Body of pancreas (tissue), 4 donors: ENCODE data around the gene FOXO3. TPM values are rescaled to one million over a fixed set of nuclear protein-coding genes. Genes with fewer than 3 reads are reported as not detected.

ENCODE experiments used
- ATAC-seq: fragments of 150-250 bp; one replicate; pipeline ENCODE4 v1.9.1; 2016
- DNase-seq, 4 donors: peaks; one replicate each; pipeline ENCODE4 v3.0.0-alpha.2; 2019
- H3K27ac ChIP-seq, 4 donors: fragments of 200-600 bp; sonication (generic); 1 replicate in 3 of 4; 2 replicates in 1 of 4; pipeline versions ENCODE4 v1.5.1 to v1.6.1; 2016 to 2019; ENCODE audit warnings: mild to moderate bottlenecking in 1 of 4, mixed read lengths in 1 of 4, moderate library complexity in 1 of 4
- H3K27me3 ChIP-seq, 2 donors: fragments of 200-600 bp; sonication (generic); one replicate each; pipeline ENCODE4 v1.6.0; 2016; ENCODE audit warnings: mild to moderate bottlenecking in 1 of 2
- H3K36me3 ChIP-seq, 2 donors: fragments of 200-600 bp; sonication (generic); replicated peaks in 1 of 2; 2 replicates each; pipeline ENCODE4 v1.5.1; 2016; ENCODE audit warnings: low read depth in 2 of 2; ENCODE audit not compliant: insufficient read depth in 1 of 2
- H3K4me1 ChIP-seq: fragments of 200-600 bp; sonication (generic); one replicate; pipeline ENCODE4 v1.6.0; 2016
- H3K4me3 ChIP-seq, 2 donors: fragments of 200-600 bp; sonication (generic); 1 replicate in 1 of 2; 2 replicates in 1 of 2; pipeline ENCODE4 v1.5.1; 2016 to 2019
- H3K9me3 ChIP-seq, 3 donors: fragments of 200-600 bp; sonication (generic); 1 replicate in 2 of 3; 2 replicates in 1 of 3; pipeline ENCODE4 v1.5.1; 2016
- CTCF ChIP-seq, 7 experiments: fragments of 450-650 bp in 4 of 7; fragments of 200-600 bp in 3 of 7; sonication (generic) in 3 of 7; IDR thresholded peaks; one replicate each; pipeline ENCODE4 v1.5.1; 2016 to 2019; ENCODE audit warnings: antibody characterized with exemption in 7 of 7
- POLR2A ChIP-seq, 3 donors: fragments of 450-650 bp; IDR thresholded peaks; one replicate each; pipeline ENCODE4 v1.6.1; 2016; ENCODE audit warnings: antibody characterized with exemption in 3 of 3, mild to moderate bottlenecking in 2 of 3
- WGBS, 2 donors: methylation state at CpG; one replicate each; pipeline ENCODE4 v1.1.5; 2017; 5-methylcytosine and 5-hydroxymethylcytosine counted together
- intact Hi-C: fragments of 100-400 bp; cut with DNase I; formaldehyde crosslinking; loops from one replicate; pipeline ENCODE4 v1.15.1; 2023
- total RNA-seq, 2 donors: library from RNA; depleted of rRNA; stranded (reverse); fragments of >200 nt; gene quantifications; one replicate each; pipeline ENCODE4 v1.1.0, GENCODE V29; 2016

Gene FOXO3
- total RNA-seq, 2 donors from 2014 or later, result 62.8 to 69.5 TPM

- Histone ChIP-seq H3K4me3 (no peak overlapping the region), H3K36me3 (no peaks in the 10 kb centered on the region), H3K4me1 (peaks cover 70% of the 10 kb centered on the region), H3K27ac (no peak overlapping the region), H3K27me3 (no peaks in the 10 kb centered on the region), H3K9me3 (no peaks in the 10 kb centered on the region)
- DNase-seq (no peak), ATAC-seq (no peak)
- intact Hi-C loops, result no loop called here
- TF ChIP-seq POLR2A (IDR thresholded peaks at IDR 0.05) (no peak), CTCF (IDR thresholded peaks at IDR 0.05) (no peak)
Observed at GRCh38 chr6:108612852-108613251, 52.1 kb downstream of the FOXO3 start.

GRCh38 chr6:108616544-108616943, 55.8 kb downstream of the FOXO3 start:
- 65 to 72% methylated on average over 3 of the region's 3 CpGs for WGBS, 2 donors
- Histone ChIP-seq H3K4me3 (no peak overlapping the region), H3K4me1 (peaks cover 74% of the 10 kb centered on the region), H3K9me3 (no peaks in the 10 kb centered on the region), H3K27me3 (no peaks in the 10 kb centered on the region), H3K27ac (peak overlapping the region in 1 of 4 donors; percentile 14), H3K36me3 (no peaks in the 10 kb centered on the region)
- DNase-seq (no peak), ATAC-seq (no peak)
- intact Hi-C loops, result no loop called here
- TF ChIP-seq CTCF (IDR thresholded peaks at IDR 0.05) (no peak), POLR2A (IDR thresholded peaks at IDR 0.05) (no peak)

GRCh38 chr6:108616973-108617372, 56.3 kb downstream of the FOXO3 start:
- intact Hi-C loops, result no loop called here
- no peak for TF ChIP-seq POLR2A (IDR thresholded peaks at IDR 0.05)
- Histone ChIP-seq H3K4me1 (peaks cover 78% of the 10 kb centered on the region), H3K27me3 (no peaks in the 10 kb centered on the region), H3K9me3 (no peaks in the 10 kb centered on the region), H3K27ac (peak overlapping the region in 1 of 4 donors; percentile 14), H3K4me3 (no peak overlapping the region), H3K36me3 (no peaks in the 10 kb centered on the region)
- DNase-seq (no peak), ATAC-seq (no peak)

- TF ChIP-seq POLR2A (IDR thresholded peaks at IDR 0.05) (no peak), CTCF (IDR thresholded peaks at IDR 0.05) (no peak)
- no peak for ATAC-seq
- no peaks in the 10 kb centered on the region for H3K36me3 ChIP-seq
- H3K4me1 ChIP-seq, result peaks cover 94% of the 10 kb centered on the region
- no peaks in the 10 kb centered on the region for H3K27me3 ChIP-seq
- H3K9me3 ChIP-seq, result no peaks in the 10 kb centered on the region
- WGBS, 2 donors, result 71 to 79% methylated on average over 3 of the region's 3 CpGs
- no peak for DNase-seq
- H3K27ac ChIP-seq, result no peak overlapping the region
- intact Hi-C loops, result no loop called here
- no peak overlapping the region for H3K4me3 ChIP-seq
Observed at GRCh38 chr6:108618623-108619152, 58.0 kb downstream of the FOXO3 start.

GRCh38 chr6:108619431-108620197, 58.9 kb downstream of the FOXO3 start:
- Histone ChIP-seq H3K27me3 (no peaks in the 10 kb centered on the region), H3K27ac (no peak overlapping the region), H3K36me3 (no peaks in the 10 kb centered on the region), H3K9me3 (no peaks in the 10 kb centered on the region), H3K4me1 (peaks cover 91% of the 10 kb centered on the region), H3K4me3 (no peak overlapping the region)
- WGBS, 2 donors, result 78 to 80% methylated on average over 2 of the region's 2 CpGs
- DNase-seq (no peak), ATAC-seq (no peak)
- TF ChIP-seq POLR2A (IDR thresholded peaks at IDR 0.05) (no peak), CTCF (IDR thresholded peaks at IDR 0.05) (no peak)
- intact Hi-C loops, result no loop called here
